Measurements from ENCODE around the gene MIOX. TPM values are rescaled to one million over a fixed set of nuclear protein-coding genes. Genes with fewer than 3 reads are reported as not detected.

Gene MIOX
- total and polyA plus RNA-seq, 2 of the 13 experiments (the other 11 are each of a cell fraction or from before 2014, with no cell fraction given) = 1.5 to 2.9 TPM

- TF ChIP-seq REST (IDR thresholded peaks at IDR 0.05; ENCODE audit: borderline replicate concordance in 1 of 2, low read depth in 1 of 2, low read length in 2 of 2) (no peak), ZNF672 (CRISPR knock-in tag; IDR thresholded peaks at IDR 0.05) (no peak), SOX6 (IDR thresholded peaks at IDR 0.05) (no peak), SOX6 (CRISPR knock-in tag; IDR thresholded peaks at IDR 0.05) (no peak), SAP130 (CRISPR knock-in tag; IDR thresholded peaks at IDR 0.05; ENCODE audit: low read depth) (no peak), YEATS2 (CRISPR knock-in tag; IDR thresholded peaks at IDR 0.05; ENCODE audit: borderline replicate concordance) (no peak), YY1 (IDR thresholded peaks at IDR 0.05; ENCODE audit: insufficient read depth, insufficient replicate concordance, low read depth, low read length) (no peak), MAZ (IDR thresholded peaks at IDR 0.05; ENCODE audit: borderline replicate concordance, low read depth, low read length) (no peak), MAZ (CRISPR knock-in tag; IDR thresholded peaks at IDR 0.05; ENCODE audit: low read depth) (no peak), KDM5A (IDR thresholded peaks at IDR 0.05; ENCODE audit: borderline replicate concordance, low read length) (0 out of 2 replicates have a peak, but pooled peaks have one; percentile 26), TERF1 (CRISPR knock-in tag; IDR thresholded peaks at IDR 0.05) (no peak), AHR (CRISPR knock-in tag; IDR thresholded peaks at IDR 0.05) (no peak), ZMYM2 (CRISPR knock-in tag; IDR thresholded peaks at IDR 0.05) (no peak), NFE2L1 (CRISPR knock-in tag; IDR thresholded peaks at IDR 0.05; ENCODE audit: borderline replicate concordance) (no peak), ZFP82 (CRISPR knock-in tag; IDR thresholded peaks at IDR 0.05; ENCODE audit: borderline replicate concordance) (no peak), ZNF468 (CRISPR knock-in tag; IDR thresholded peaks at IDR 0.05) (no peak), WIZ (CRISPR knock-in tag; IDR thresholded peaks at IDR 0.05) (no peak)
- TF ChIP-seq, protein P1, sequence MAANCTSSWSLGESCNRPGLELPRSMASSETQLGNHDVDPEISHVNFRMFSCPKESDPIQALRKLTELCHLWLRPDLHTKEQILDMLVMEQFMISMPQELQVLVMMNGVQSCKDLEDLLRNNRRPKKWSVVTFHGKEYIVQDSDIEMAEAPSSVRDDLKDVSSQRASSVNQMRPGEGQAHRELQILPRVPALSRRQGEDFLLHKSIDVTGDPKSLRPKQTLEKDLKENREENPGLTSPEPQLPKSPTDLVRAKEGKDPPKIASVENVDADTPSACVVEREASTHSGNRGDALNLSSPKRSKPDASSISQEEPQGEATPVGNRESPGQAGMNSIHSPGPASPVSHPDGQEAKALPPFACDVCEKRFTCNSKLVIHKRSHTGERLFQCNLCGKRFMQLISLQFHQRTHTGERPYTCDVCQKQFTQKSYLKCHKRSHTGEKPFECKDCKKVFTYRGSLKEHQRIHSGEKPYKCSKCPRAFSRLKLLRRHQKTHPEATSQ (CRISPR knock-in tag; IDR thresholded peaks at IDR 0.05; ENCODE audit: borderline replicate concordance) = no peak
- TF ChIP-seq, protein P2, sequence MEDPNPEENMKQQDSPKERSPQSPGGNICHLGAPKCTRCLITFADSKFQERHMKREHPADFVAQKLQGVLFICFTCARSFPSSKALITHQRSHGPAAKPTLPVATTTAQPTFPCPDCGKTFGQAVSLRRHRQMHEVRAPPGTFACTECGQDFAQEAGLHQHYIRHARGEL (CRISPR knock-in tag; IDR thresholded peaks at IDR 0.05) = no peak
- TF ChIP-seq, protein P3, sequence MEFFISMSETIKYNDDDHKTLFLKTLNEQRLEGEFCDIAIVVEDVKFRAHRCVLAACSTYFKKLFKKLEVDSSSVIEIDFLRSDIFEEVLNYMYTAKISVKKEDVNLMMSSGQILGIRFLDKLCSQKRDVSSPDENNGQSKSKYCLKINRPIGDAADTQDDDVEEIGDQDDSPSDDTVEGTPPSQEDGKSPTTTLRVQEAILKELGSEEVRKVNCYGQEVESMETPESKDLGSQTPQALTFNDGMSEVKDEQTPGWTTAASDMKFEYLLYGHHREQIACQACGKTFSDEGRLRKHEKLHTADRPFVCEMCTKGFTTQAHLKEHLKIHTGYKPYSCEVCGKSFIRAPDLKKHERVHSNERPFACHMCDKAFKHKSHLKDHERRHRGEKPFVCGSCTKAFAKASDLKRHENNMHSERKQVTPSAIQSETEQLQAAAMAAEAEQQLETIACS (CRISPR knock-in tag; IDR thresholded peaks at IDR 0.05) = no peak
- TF ChIP-seq, protein P4, sequence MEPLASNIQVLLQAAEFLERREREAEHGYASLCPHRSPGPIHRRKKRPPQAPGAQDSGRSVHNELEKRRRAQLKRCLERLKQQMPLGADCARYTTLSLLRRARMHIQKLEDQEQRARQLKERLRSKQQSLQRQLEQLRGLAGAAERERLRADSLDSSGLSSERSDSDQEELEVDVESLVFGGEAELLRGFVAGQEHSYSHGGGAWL (CRISPR knock-in tag; IDR thresholded peaks at IDR 0.05) = no peak
Measured at GRCh38 chr22:50506611-50507420, 20.2 kb downstream of the MIOX start (continued).
